Measurements from ENCODE around the gene ELF4.

DNA sequence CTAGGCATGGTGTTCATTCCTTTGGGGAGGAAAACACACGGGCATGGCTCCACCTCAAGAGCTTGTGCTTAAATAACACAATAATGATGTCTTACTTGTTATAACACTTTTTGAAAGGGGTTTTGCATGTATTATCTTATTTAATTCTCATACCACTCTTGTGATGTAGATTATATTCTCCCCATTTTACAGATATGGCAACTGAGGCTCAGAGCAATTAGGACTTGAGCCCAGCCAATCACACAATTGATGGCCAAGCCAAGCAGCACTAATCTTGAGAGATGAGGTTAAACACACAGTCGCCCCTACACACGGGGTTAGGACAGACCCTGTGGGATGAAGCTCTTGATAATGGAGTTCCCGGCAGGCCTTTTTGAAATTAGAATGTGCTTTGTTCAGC, 82.7 kb downstream of the ELF4 start:
- TF ChIP-seq, protein P1, sequence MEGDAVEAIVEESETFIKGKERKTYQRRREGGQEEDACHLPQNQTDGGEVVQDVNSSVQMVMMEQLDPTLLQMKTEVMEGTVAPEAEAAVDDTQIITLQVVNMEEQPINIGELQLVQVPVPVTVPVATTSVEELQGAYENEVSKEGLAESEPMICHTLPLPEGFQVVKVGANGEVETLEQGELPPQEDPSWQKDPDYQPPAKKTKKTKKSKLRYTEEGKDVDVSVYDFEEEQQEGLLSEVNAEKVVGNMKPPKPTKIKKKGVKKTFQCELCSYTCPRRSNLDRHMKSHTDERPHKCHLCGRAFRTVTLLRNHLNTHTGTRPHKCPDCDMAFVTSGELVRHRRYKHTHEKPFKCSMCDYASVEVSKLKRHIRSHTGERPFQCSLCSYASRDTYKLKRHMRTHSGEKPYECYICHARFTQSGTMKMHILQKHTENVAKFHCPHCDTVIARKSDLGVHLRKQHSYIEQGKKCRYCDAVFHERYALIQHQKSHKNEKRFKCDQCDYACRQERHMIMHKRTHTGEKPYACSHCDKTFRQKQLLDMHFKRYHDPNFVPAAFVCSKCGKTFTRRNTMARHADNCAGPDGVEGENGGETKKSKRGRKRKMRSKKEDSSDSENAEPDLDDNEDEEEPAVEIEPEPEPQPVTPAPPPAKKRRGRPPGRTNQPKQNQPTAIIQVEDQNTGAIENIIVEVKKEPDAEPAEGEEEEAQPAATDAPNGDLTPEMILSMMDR (IDR thresholded peaks at IDR 0.05): no peak
- no peak for TF ChIP-seq POLR2A (IDR thresholded peaks at IDR 0.05)
